Nucleus accumbens (tissue), 56 donors: Measurements from ENCODE around the gene MARCHF3.

Source experiments
- DNase-seq, 56 donors: peaks; one replicate each; lab custom pipeline; 2025; lab: John Stamatoyannopoulos, UW

The MARCHF3 gene

DNA sequence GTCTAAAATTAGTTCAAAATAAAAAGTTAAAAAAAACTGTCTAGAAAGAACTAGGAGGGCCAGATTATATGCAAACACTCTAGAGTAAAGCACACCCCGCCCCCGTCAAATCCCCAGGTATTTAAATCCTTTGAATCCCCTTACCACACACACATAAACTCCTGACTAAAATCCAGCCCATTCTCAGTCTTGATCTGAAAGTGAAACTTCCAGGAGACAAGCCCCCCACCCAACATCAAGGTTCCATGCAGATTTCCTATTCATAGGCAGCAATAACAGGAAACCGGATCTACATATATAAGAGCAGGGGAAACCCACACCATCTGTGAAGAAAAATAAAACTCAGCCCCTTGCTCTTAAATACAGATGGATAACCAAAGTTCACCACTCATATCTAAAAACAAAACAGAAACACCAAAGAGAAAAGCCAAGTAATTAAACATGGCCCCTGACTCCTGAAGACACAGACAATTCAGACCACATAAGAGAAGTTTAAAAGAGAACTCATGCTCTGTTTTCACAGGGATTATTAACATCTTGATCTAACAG is 42.3 kb downstream of the MARCHF3 start:
- DNase-seq, result no peak

DNA sequence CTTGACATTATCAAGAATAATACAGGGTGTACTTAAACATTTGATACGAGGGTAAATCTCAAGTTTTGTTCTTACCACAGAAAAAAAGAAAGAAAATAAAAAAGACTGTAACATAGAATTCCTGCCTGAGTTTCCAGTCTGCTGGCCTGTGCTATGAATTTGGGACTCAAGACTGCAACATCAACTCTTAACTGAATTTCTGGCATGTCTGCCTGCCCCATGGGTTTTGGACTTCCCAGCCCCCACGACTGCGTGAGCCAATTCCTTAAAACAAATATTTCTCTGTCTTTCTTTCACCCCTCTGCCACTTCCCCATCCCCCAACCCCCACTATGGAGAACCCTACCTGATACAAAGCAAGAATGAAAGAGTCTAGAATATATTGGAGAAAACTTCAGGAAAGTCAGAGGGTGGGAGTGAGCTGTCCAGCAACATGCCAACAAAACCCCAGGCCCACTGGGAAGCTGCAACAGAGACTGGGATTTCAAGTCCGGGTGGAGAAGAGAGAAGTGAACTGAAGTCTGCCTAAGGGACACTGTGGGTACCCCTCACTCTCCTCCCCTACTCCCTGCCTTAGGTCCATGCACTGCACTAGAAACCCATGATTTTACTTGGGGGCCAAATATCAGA is 43.0 kb downstream of the MARCHF3 start:
- DNase-seq, result peak in 1 of 56 donors; percentile 4

DNA sequence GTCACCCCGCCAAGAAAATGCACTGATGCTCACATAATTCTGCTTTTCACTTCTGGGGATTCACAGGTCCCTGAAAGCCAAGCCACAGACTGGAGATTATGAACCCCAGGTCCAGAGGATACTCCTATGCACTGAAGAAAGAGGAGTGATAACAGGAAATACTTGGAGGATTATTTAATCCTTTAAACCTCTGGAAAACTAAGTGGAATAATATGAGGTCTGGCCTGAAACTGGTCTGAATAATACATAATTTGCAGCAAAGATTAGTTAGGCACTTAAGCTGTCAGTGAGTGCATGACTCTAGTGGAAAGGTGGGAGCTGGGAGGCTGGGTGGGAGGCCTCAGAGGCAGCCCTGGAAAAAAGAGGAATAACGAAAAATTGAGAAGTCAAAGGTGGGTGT is 45.7 kb downstream of the MARCHF3 start:
- DNase-seq, result peak in 1 of 56 donors; percentile 2

DNA sequence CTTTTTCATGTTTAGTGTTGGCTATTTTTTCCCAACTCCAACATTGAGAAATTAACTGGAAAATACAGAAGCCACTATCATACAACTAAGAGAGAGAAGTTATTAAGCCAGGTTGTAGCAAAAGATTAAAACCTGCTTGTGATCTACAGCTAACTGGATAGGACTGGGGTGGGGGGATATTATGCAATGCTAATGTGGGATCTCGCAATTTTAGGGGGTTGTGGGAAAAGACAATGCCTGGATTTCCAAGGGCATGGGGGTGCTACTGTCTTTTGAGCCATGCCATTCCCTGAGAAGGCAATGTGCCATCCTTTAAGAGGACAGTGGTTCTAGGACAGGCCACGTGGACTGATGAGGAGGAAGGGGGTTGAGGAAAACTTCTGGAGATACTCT is 46.5 kb downstream of the MARCHF3 start:
- no peak for DNase-seq

DNA sequence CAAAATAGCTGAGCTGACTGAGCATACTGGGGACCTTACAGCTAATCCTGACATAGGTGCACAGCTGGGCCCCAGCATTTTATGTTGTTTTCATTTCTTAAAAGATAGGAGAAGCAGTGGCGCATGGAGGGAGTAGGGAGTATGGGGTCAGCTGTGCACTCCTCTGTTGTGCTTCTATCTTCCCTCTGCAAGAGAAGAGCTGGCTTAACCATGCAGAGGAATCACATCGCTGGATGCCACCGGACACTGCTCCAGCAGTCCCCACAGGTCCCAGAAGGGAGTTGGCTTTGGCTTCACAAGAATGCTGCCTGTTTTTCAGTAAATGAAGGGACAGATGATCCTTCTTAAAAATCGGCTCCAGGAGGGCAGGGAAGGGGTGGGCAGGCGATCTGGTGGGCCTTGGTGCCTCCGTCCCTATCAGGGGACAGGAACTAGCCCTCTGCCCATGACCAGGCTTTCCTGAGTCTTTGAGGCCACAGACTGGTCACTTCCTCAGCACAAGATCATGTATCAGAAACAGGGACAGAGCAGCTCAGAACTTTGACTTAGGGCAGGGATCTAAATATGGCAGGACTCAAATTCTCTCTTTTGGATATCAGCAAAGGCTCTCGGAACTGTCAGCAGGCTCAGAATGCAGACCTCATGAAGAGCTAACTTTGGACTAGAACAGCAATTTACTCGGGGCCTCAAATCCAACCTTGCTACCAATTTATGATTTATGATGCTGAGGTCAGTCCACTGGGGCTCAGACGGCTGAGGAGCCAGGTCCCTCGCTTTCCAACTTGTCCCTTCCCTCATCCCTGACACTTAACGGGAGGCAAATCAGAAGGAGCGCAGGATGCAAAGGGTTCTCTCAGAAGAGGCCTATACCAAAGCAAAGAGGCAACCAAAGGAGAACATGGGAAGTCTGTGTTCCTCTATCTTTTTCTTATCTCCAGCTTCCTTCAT is 47.2 kb downstream of the MARCHF3 start:
- no peak for DNase-seq

DNA sequence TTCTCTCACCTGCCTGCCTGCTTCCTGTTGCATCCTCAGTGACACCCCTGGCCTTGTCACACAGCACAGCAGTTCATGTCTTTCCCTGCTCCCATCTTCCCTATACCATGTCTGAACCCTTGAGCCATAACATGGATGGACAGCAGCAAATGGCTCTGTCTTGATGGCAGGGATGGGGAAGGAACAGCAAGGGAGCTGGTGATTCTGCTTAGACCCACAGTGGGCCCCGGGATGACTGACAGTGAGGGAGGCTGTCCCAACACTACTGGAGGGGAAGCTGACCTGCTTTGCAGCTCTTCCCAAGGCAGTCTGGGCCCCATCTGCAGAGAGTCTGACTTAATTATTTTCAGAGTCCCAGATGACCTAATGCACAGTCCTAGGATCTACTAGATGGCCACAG is 48.2 kb downstream of the MARCHF3 start:
- no peak for DNase-seq

DNA sequence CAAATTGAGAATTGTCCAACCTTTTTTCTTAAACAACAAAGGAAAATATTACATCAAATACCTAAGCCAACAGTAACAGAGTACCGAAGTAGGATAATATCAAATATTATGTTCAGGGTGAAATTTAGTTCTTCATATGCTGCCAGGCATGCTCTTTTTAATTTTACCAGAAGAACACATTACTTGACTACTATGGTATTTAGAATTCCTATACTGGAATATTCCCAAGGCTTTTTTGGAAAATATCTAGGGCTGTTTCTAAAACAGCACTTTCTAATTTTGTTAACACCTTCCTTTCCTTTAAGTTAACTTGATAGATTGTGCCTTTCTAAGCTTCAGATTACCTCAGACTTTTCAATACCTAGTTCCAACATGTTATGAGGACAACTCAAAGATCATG is 48.7 kb downstream of the MARCHF3 start:
- DNase-seq, result no peak

DNA sequence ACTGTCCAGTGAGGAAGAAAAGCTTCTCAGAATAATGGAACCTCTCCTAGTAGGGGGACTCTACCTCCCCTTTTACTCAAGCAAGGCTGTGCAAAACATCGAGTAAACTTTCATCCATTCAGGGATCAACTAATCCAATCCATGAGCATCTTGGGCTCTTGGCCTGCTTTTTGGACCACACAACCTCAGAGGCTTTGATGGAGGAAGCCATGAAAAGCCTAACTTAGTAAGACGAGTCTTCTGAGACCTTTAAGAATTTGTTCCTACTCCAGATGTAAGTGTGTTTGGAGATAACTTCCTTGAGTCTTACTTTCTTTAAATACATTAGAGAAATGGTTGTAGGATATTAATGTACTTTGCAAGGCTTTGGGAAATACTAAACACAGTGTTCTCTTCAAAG is 49.1 kb downstream of the MARCHF3 start:
- no peak for DNase-seq

DNA sequence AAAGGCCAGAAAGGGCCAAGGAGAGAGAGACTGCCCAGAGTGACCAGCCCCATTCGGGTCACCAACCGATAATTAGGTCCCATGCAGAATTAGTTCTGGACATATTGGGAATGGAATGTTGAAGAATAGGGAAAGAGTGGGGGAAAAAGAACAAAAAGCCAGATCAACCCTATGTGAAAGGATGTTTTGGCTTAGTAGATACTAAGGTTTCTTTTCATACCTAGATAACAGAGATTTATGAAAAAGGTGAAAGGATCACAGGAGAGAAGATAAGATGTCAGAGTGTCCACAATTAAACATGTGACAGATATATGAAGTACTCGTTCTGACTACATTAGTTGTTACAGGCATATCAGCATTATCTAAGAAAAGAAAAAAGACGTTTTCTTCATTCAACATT is 52.1 kb downstream of the MARCHF3 start:
- DNase-seq, result no peak

DNA sequence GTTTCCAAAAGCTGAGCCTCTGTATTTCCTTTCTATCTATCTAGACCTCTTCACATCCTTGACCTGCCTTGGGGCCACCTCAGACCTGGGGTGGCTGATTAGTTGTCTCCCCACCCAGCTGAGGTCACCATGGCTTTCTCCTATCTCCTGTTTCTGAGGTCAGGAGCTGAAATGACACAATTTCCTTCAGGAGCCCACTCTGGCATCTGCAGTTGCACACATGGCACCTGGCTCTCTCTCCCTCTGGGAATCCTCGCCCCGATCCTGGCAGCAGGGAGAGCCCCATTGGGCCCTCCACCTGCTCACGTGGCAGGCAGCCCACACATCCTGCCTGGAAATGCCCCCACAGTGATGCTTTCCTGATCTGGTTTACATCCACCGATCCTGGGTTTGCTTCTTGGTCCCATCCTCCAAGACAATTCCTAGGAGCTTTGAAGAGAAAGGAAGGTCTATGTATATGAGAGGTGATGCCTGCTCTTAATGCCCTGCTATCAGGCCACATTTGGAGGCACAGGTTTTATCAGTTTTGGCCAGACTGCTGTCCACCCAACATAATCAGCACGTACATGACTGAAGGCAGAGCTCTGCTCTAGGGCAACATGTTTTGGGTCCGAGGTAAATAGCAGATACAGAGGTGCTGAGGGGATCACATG is 53.7 kb downstream of the MARCHF3 start:
- no peak for DNase-seq

DNA sequence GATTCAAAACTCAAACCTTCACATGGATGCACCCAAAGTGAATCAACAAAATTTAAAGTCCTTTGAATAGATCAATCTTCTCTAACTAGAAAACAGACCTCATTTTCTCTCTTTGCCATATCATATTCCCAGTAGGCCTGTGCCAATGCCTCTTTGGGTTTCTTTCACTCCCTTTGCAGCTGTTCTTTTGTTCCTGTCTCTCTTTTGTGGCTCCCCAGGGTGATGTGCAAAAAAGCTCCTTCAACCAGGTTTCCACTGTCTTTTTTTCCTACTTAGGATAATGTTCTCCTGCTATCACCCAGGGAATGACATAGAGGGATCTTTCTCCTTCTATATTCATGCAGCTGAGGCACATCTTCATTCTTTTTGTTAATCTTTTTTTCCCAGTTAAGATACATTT is 54.6 kb downstream of the MARCHF3 start:
- DNase-seq, result no peak

DNA sequence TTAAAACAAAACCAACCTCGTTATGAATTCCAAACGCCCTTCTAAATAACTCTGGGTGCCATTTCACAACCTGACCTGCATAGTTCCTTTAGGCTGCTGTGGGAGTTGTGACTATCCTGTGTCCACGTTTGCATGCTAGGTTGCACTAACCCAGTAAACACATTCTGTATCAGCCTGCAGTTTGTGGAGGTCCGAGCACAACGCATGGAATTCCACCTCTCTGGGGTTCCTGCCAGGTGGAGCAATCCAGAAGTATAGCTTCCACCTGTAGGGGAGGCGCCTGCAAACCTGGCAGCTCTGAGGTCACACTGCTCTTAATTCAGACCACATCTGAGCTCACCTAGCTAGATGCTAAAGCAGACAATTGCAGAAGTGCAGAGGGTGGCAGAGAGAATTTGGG is 57.2 kb downstream of the MARCHF3 start:
- no peak for DNase-seq

DNA sequence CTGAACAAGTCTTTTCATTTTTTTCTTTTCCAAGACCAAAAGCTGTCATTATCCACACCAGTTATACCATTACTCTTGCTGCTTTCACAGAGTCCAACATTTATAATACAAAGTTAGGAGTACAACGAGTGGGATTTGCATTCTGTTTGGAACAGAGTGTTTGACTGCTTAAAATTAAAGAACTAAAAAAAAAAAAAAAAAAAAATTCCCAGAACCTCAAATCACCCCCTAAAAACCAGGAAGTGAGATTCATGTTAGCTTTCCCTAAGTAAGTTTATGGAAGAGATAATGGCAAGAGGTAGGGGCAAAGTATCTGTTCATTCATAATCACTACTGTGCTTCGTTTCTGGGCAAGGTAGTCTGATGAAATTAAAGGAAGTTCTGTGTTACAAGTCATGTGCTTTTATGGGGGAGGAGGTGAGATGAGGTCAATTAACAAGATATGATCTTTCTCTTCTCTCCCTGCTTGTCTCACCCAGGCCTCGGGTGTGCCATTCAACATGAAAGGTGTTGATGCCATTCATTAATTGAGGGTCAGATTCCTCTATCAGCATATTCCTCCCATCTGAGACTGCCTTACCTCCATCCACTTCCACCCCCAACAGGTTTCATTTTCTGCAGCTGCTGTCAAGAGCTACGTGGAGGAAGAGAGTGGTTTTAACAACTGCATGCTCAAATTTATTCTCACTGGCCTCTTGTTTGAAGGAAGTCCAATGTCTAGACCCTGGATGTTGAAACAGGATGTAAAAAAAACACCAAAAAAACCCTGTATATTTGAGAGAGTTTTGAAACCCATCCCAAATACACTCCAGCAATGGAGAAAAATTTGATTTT is 58.1 kb downstream of the MARCHF3 start:
- peak in 1 of 56 donors; percentile 11 for DNase-seq

DNA sequence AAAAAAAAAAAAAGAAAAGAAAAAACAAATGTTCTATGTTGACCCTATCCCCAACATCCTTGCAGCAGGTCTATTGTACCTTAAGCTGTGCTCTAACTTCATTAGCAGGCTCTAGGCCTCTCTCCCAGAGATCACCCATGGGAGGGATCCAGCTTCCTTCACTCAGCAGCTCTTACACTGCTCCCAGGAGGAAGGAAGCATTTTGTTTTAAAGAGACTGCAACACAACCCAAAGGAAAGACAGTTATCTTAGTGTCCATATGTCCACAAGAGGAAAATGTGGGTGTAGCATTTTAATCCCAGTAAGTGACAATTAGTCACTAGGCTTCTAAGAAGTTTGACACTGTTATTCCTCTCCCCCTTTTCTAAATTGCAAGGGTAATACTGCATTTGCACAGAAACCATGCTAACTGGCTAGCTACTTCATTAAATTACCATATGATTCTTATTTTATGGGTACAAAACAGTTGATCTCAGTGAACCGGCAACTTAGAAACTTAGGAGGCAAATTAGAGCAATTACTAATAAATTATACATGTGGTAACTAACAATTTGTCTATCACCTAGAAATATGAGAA is 58.8 kb downstream of the MARCHF3 start:
- DNase-seq, result no peak

DNA sequence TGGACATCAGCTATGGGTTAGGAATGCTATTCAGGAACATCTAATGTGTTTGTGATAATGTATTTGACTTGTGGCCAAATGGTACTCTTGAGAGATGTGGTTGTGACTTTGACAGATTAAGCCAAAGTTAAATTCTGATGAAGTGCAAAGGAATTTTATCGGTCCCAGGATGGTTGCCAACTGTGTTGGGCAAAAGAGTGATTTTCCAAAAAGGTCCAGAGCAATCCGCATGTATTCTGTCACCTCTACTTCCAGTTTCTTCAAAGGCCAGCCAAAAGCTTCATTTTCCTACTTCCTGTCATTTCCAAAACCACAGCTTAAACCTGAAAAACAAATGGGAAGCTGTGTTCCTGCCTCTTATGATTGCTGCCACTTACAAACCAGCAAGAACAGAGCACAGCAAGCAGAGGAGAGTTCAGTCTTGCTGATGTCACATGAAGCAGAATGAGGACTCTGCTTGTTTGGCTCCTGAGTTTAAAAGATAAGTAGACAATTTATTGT is 59.8 kb downstream of the MARCHF3 start:
- no peak for DNase-seq

DNA sequence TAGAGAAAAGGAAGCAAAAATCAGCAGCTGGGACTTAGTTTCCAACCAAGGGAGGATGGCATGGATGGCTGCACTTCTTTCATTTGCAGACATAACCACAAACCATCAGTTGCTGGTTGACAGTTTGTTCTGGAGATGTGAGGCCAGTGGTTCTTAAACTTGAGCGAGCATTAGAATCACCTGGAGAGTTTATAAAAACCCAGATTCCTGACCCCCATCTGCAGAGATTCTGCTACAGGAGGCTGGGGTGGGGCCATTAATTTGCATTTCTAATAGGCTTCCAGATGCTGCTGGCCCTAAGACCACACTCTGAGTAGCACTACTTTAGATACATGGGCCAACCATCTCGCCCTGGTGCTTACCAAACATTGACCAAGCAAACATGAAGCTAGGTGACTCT is 60.8 kb downstream of the MARCHF3 start:
- no peak for DNase-seq

DNA sequence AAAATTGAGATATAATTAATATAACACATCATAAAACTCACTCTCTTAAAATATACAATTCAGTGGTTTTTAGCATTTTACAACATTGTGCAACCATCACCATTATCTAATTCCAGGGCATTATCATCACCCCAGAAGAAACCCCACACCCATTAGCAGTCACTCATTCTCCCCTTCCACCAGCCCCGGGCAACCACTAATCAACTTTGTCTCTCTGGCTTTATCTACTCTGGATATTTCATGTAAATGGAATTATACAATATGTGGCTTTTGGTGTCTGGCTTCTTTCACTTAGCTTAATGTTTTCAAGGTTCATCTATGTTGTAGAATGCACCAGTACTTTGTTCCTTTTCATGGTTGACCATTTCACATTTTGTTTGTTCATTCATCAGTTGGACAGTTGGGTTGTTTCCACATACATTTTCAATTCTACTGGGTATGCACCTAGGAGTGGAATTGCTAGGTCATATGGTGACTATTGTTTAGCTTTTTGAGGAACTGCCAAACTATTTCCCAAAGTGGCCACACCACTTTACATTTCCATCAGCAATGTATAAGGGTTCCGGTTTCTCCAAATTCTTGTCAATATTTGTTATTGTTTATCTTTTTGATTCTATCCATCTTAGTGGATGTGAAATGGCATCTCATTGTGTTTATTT is 62.4 kb downstream of the MARCHF3 start:
- DNase-seq, result no peak

DNA sequence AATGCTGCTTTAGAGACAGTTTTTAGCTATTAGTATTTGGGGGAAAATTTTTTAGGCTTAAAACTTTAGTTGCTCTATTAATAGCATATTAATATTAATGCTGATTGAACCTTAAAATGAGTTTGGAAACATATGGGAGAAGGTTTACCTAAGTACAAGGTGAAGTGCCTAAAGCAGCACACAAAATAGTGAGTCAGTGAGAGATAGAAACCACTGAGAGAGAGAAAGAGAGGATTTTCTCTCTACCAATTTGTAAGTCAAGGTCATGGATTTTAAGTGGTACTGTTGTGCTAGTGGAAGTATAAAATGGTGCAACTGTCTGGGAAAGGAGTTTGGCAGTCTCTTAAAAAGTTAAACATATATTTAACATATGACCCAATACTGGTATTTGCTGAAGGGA is 64.9 kb downstream of the MARCHF3 start:
- DNase-seq, result no peak

DNA sequence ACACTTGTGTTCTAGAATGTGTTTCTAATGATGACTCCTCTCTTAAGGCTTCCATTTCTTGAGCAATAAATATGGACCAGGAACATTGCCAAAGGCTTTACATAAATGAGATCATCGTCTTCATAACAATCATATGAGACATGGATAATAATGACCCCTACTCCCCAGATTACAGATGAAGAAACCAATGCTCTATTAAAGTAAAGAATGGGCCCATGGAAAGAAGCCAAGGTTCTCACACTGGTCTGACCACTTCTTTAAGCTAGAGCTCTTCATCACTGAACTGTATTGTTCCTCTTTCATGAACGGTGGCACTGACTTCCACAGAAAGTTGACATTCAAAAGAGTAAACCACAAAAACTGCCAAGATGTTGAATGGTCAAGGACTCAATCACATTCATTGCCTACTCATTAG is 65.3 kb downstream of the MARCHF3 start:
- no peak for DNase-seq
